K562 (cell line): ENCODE data around the gene MLIP. TPM values are rescaled to one million over a fixed set of nuclear protein-coding genes. Genes with fewer than 3 reads are reported as not detected.

Experiments
- ATAC-seq: fragments of 200-7000 bp; cut with Tn5 transposase; 3 replicates; pipeline ENCODE4 v1.9.1; 2020; ENCODE audit warnings: moderate library complexity
- BruUV-seq: library from RNA; stranded (reverse); fragments of 400-500 nt; replicated peaks from 2 replicates; lab custom pipeline; 2021; lab: Mats Ljungman, UMichigan
- CTCF ChIA-PET: fragments of 300-600 bp; formaldehyde crosslinking; extraction: SDS; loops from one replicate; lab custom pipeline; 2021; ENCODE audit warnings: low intra/inter-chr PET ratio; lab: Yijun Ruan, JAX
- POLR2A ChIA-PET: fragments of 300-600, 350-650 bp; sonication (Branson Sonifier 250); formaldehyde crosslinking; extraction: SDS; loops from one replicate; lab custom pipeline; 2021; ENCODE audit warnings: antibody characterized with exemption, inconsistent platforms; lab: Yijun Ruan, JAX
- DNase-seq, 4 experiments: peaks; one replicate each; pipeline versions ENCODE4 v3.0.0 to v3.0.0-alpha.2; 2011 to 2018; ENCODE audit warnings: low spot score in 3 of 4, mixed read lengths in 3 of 4; ENCODE audit errors: extremely low read depth in 1 of 4
- FAIRE-seq: peaks from 2 replicates; lab custom pipeline; 2011; peaks lifted over from hg19 to GRCh38; lab: Jason Lieb, UNC
- H2AFZ ChIP-seq: 2 replicates; pipeline ENCODE4 v1.6.0; 2011; ENCODE audit warnings: low read depth, low read length, control low read depth, inconsistent platforms
- H3K27ac ChIP-seq: fragments of 200-600 bp; 3 replicates; pipeline ENCODE4 v1.8.0; 2011; ENCODE audit warnings: low read depth, mild to moderate bottlenecking, control low read depth, inconsistent platforms, low read length, moderate library complexity, mixed read lengths; ENCODE audit errors: extremely low read depth
- H3K27me3 ChIP-seq, 2 experiments: fragments of 300-600 bp in 1 of 2; 2 replicates in 1 of 2; 3 replicates in 1 of 2; pipeline versions ENCODE4 v1.6.0 to v1.8.0; 2011; ENCODE audit warnings: inconsistent platforms in 2 of 2, low read length in 2 of 2, mild to moderate bottlenecking in 1 of 2, mixed read lengths in 1 of 2, moderate library complexity in 1 of 2; ENCODE audit not compliant: control insufficient read depth in 2 of 2, insufficient read depth in 2 of 2
- H3K36me3 ChIP-seq: fragments of 300-600 bp; 3 replicates; pipeline ENCODE4 v1.8.0; 2011; ENCODE audit warnings: mild to moderate bottlenecking, low read length, inconsistent platforms; ENCODE audit not compliant: control insufficient read depth, insufficient read depth
- H3K4me1 ChIP-seq, 2 experiments: fragments of 200-600 bp in 1 of 2; replicated peaks in 1 of 2; 2 replicates in 1 of 2; 3 replicates in 1 of 2; pipeline versions ENCODE4 v1.5.1 to v1.8.0; 2011; ENCODE audit warnings: inconsistent platforms in 2 of 2, low read length in 2 of 2, mild to moderate bottlenecking in 1 of 2, mixed read lengths in 1 of 2, moderate library complexity in 1 of 2; ENCODE audit not compliant: control insufficient read depth in 2 of 2, insufficient read depth in 2 of 2
- H3K4me2 ChIP-seq: 2 replicates; pipeline ENCODE4 v1.6.1; 2011; ENCODE audit warnings: low read length, control low read depth, inconsistent platforms, mixed read lengths; ENCODE audit not compliant: insufficient read depth
- H3K4me3 ChIP-seq: fragments of 200-600 bp; sonication (generic), shearing (Covaris generic); 2 replicates; pipeline ENCODE4 v1.5.1; 2016; ENCODE audit warnings: control low read depth, inconsistent platforms
- H3K79me2 ChIP-seq: fragments of 200-600 bp; 3 replicates; pipeline ENCODE4 v1.8.0; 2011; ENCODE audit warnings: low read length, inconsistent platforms; ENCODE audit not compliant: control insufficient read depth, insufficient read depth
- H3K9ac ChIP-seq, 2 experiments: 2 replicates each; pipeline versions ENCODE4 v1.6.0 to v1.6.1; 2011; ENCODE audit warnings: low read depth in 2 of 2, low read length in 2 of 2, control low read depth in 1 of 2, inconsistent platforms in 1 of 2, mild to moderate bottlenecking in 1 of 2, mixed read lengths in 1 of 2; ENCODE audit not compliant: insufficient read depth in 1 of 2
- H3K9me1 ChIP-seq: one replicate; pipeline ENCODE4 v1.6.0; 2011; ENCODE audit warnings: inconsistent platforms, mild to moderate bottlenecking, low read length, moderate library complexity; ENCODE audit not compliant: control insufficient read depth, insufficient read depth
- H3K9me3 ChIP-seq: replicated peaks from 2 replicates; pipeline ENCODE4 v1.5.1; 2011; ENCODE audit warnings: low read depth, low read length, inconsistent platforms; ENCODE audit not compliant: control insufficient read depth, insufficient read depth
- H4K20me1 ChIP-seq: replicated peaks from 2 replicates; pipeline ENCODE4 v1.6.1; 2011; ENCODE audit warnings: low read length, inconsistent platforms, mixed read lengths; ENCODE audit not compliant: control insufficient read depth, insufficient read depth
- FOXO4 ChIP-seq: fragments of 450-650 bp; formaldehyde crosslinking; IDR thresholded peaks from 2 replicates; pipeline ENCODE4 v1.4.0; 2020; ENCODE audit warnings: mild to moderate bottlenecking, moderate library complexity
- NCOA6 ChIP-seq: fragments of 450-650 bp; IDR thresholded peaks from 2 replicates; pipeline ENCODE4 v1.6.1; 2017; ENCODE audit warnings: mild to moderate bottlenecking
- SFPQ ChIP-seq: fragments of 200-400 bp; formaldehyde crosslinking; IDR thresholded peaks from 2 replicates; pipeline ENCODE4 v1.6.1; 2017; ENCODE audit warnings: mild to moderate bottlenecking, low read depth, low read length, moderate library complexity
- WGBS: fragments of 100-300 bp; shearing (Covaris generic); methylation state at CpG from one replicate; pipeline ENCODE4 v1.1.6; 2016; ENCODE audit warnings: low coverage, mixed read lengths; ENCODE audit not compliant: insufficient coverage; ENCODE audit errors: missing lambda C conversion rate; 5-methylcytosine and 5-hydroxymethylcytosine counted together
- in situ Hi-C: fragments of 300-500 bp; cut with MboI; formaldehyde crosslinking; loops from 4 replicates; pipeline ENCODE4 v1.15.0; 2018; ENCODE audit warnings: inconsistent platforms, mixed read lengths
- intact Hi-C: fragments of 100-400 bp; cut with micrococcal nuclease; formaldehyde crosslinking; loops from 2 replicates; pipeline ENCODE4 v1.14.2; 2022
- polyA plus RNA-seq, 8 experiments: library from polyadenylated mRNA; depleted of rRNA in 4 of 8; stranded (reverse) in 5 of 8; unstranded in 3 of 8; fragments of >200 nt; fragmentation: Nextera tagmentation in 2 of 8; fragmentation: Illumina TruSeq in 1 of 8; extraction: Ambion mirVana in 2 of 8; extraction: Trizol in 1 of 8; gene quantifications; 2 replicates each; pipeline versions ENCODE4 v1.2.1 to v1.2.3, GENCODE V29; 2011 to 2014; ENCODE audit warnings: inconsistent platforms in 1 of 8, missing spikeins in 1 of 8
- total RNA-seq, 7 experiments: library from RNA; depleted of rRNA in 6 of 7; stranded (reverse); fragments of >200 nt in 6 of 7; fragmentation: Illumina TruSeq in 2 of 7; extraction: Trizol in 2 of 7; gene quantifications; 2 replicates each; pipeline versions ENCODE4 v1.2.1 to v1.2.3, GENCODE V29; 2011 to 2021; ENCODE audit warnings: low replicate concordance in 1 of 7

Gene MLIP
- total and polyA plus RNA-seq, 9 of the 15 experiments (the other 6 are each of a cell fraction or from before 2014, with no cell fraction given), result not detected

- no peak for TF ChIP-seq FOXO4 (CRISPR knock-in tag)
Observed at GRCh38 chr6:54109586-54109985, 1.7 kb upstream of the MLIP start (continued).

- H2AFZ ChIP-seq, result no peak overlapping the region
- in situ Hi-C loops (no loop called here), intact Hi-C loops (no loop called here)
- BruUV-seq, result no TSS peak
- H4K20me1 ChIP-seq, result no peaks in the 10 kb centered on the region
- CTCF ChIA-PET, result no interaction called here
- H3K4me3 ChIP-seq, result no peak overlapping the region
- H3K4me1 ChIP-seq, result no peaks in the 10 kb centered on the region
- TF ChIP-seq SFPQ (no peak), NCOA6 (no peak)
- H3K36me3 ChIP-seq, result no peaks in the 10 kb centered on the region
- FAIRE-seq (no peak), ATAC-seq (no peak), DNase-seq (no peak)
- no peak overlapping the region for H3K4me2 ChIP-seq
- whole genome bisulfite sequencing, result 0% methylated on average over 1 of the region's 1 CpG
- no peak overlapping the region for H3K9ac ChIP-seq
- POLR2A ChIA-PET, result no interaction called here
- no peak overlapping the region for H3K27ac ChIP-seq
- H3K9me1 ChIP-seq, result no peaks in the 10 kb centered on the region
- H3K79me2 ChIP-seq, result no peaks in the 10 kb centered on the region
- no peaks in the 10 kb centered on the region for H3K27me3 ChIP-seq
- H3K9me3 ChIP-seq, result no peaks in the 10 kb centered on the region
Observed at GRCh38 chr6:54112151-54112650, 958 bp downstream of the MLIP start.
